OCI-LY1 (cell line): Measurements from ENCODE around the gene DYRK1A.

ENCODE experiments used
- H2AFZ ChIP-seq: fragments of 200-600 bp; sonication (generic), shearing (Covaris generic); 2 replicates; pipeline ENCODE4 v1.6.0; 2014; ENCODE audit warnings: antibody characterized with exemption, mild to moderate bottlenecking, low read length
- H3F3A ChIP-seq: fragments of 200-600 bp; sonication (generic), shearing (Covaris generic); 2 replicates; pipeline ENCODE4 v1.6.0; 2014; ENCODE audit warnings: mild to moderate bottlenecking, antibody characterized with exemption, low read length, moderate library complexity; ENCODE audit not compliant: insufficient read depth
- H3K27ac ChIP-seq: fragments of 200-600 bp; sonication (generic); 2 replicates; pipeline ENCODE4 v1.5.1; 2014; ENCODE audit warnings: low read length, mixed run types, mild to moderate bottlenecking, low read depth; ENCODE audit not compliant: poor library complexity, severe bottlenecking
- H3K27me3 ChIP-seq: fragments of 200-600 bp; sonication (generic); 2 replicates; pipeline ENCODE4 v1.6.0; 2014; ENCODE audit warnings: antibody characterized with exemption, mild to moderate bottlenecking, low read length, moderate library complexity; ENCODE audit not compliant: insufficient read depth
- H3K36me3 ChIP-seq: fragments of 200-600 bp; sonication (generic); 2 replicates; pipeline ENCODE4 v1.6.1; 2014; ENCODE audit warnings: mild to moderate bottlenecking, antibody characterized with exemption, low read length, moderate library complexity, mixed read lengths; ENCODE audit not compliant: insufficient read depth
- H3K4me1 ChIP-seq: fragments of 200-600 bp; sonication (generic); 2 replicates; pipeline ENCODE4 v1.5.1; 2014; ENCODE audit warnings: mild to moderate bottlenecking, low read length, moderate library complexity; ENCODE audit not compliant: insufficient read depth, severe bottlenecking
- H3K4me2 ChIP-seq: fragments of 200-600 bp; sonication (generic), shearing (Covaris generic); 2 replicates; pipeline ENCODE4 v1.6.1; 2014; ENCODE audit warnings: low read length
- H3K4me3 ChIP-seq: fragments of 200-600 bp; sonication (generic); 2 replicates; pipeline ENCODE4 v1.5.1; 2014; ENCODE audit warnings: low read length, low read depth, mild to moderate bottlenecking, mixed read lengths; ENCODE audit not compliant: poor library complexity, severe bottlenecking
- H3K79me2 ChIP-seq: fragments of 200-600 bp; shearing (Covaris generic); 2 replicates; pipeline ENCODE4 v1.6.1; 2016; ENCODE audit warnings: mixed run types, low read length, mixed read lengths; ENCODE audit not compliant: insufficient read depth
- H3K9ac ChIP-seq: fragments of 200-600 bp; sonication (generic), shearing (Covaris generic); 2 replicates; pipeline ENCODE4 v1.6.1; 2014; ENCODE audit warnings: mild to moderate bottlenecking, low read length, mixed read lengths
- H3K9me2 ChIP-seq: fragments of 200-600 bp; sonication (generic), shearing (Covaris generic); 2 replicates; pipeline ENCODE4 v1.6.1; 2014; ENCODE audit warnings: low read depth, mild to moderate bottlenecking, low read length, mixed read lengths
- H3K9me3 ChIP-seq: fragments of 200-600 bp; shearing (Covaris generic); 2 replicates; pipeline ENCODE4 v1.6.1; 2014; ENCODE audit warnings: low read length, mixed read lengths
- H4K20me1 ChIP-seq: fragments of 200-600 bp; sonication (generic), shearing (Covaris generic); 2 replicates; pipeline ENCODE4 v1.6.0; 2016; ENCODE audit warnings: mild to moderate bottlenecking, low read length; ENCODE audit not compliant: insufficient read depth
- CTCF ChIP-seq: fragments of 200-600 bp; sonication (generic), shearing (Covaris generic); IDR thresholded peaks from 2 replicates; pipeline ENCODE4 v1.5.1; 2017; ENCODE audit warnings: mild to moderate bottlenecking, antibody characterized with exemption, low read length, moderate library complexity, mixed read lengths
- EZH2 ChIP-seq: fragments of 200-600 bp; sonication (generic), shearing (Covaris generic); IDR thresholded peaks from 2 replicates; pipeline ENCODE4 v1.8.0; 2017; ENCODE audit warnings: borderline replicate concordance, mixed run types, mild to moderate bottlenecking, antibody characterized with exemption, low read length, moderate library complexity, mixed read lengths

Gene DYRK1A

GRCh38 chr21:37550157-37550556 lies 183.6 kb downstream of the DYRK1A start:
- Histone ChIP-seq H3K36me3 (no peaks in the 10 kb centered on the region), H3K4me2 (no peak overlapping the region), H3K79me2 (no peaks in the 10 kb centered on the region), H3K27me3 (no peaks in the 10 kb centered on the region), H3K9ac (no peak overlapping the region), H2AFZ (no peak overlapping the region), H3K27ac (no peak overlapping the region), H3K4me3 (no peak overlapping the region), H3K9me2 (no peaks in the 10 kb centered on the region), H3K4me1 (no peaks in the 10 kb centered on the region), H3K9me3 (no peaks in the 10 kb centered on the region), H3F3A (no peaks in the 10 kb centered on the region), H4K20me1 (no peaks in the 10 kb centered on the region)
- TF ChIP-seq CTCF (no peak), EZH2 (no peak)

DNA sequence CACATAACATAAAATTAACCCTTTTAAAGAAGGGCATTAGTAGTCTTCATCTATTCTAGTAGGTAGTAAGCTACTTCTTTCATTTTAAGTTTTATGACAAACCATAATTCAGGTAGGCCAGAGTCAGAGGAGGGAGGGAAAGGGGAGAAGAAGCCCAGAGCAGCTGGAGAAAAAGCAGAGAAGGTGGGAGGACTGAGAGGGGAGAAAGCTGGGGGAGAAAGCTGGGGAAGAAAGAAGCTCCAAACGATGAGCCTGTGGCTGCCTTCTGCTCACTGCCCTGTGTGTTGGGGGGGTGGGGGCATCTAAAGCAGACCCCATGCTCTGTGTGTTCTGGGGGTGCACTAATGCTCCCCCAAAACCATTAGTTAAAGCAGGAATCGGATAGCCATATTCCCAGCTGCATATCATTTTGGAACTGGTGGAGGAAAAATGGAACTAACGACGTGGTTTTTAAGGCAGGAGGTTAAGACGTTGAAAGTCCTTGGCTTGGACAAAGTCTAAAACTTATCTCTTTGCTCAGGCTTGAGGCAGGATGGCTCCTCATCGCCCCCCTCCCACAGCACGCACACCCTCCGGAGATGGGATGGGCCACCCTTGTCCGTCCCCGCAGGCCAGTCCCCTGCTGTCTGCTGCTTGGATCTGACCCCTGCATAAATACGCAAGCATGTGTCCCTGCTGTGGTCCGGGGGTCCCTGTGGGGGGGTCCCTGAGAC lies 184.2 kb downstream of the DYRK1A start:
- Histone ChIP-seq H3K79me2 (no peaks in the 10 kb centered on the region), H3K4me1 (no peaks in the 10 kb centered on the region), H3K9ac (no peak overlapping the region), H3K4me3 (no peak overlapping the region), H2AFZ (no peak overlapping the region), H3K9me2 (no peaks in the 10 kb centered on the region), H3K9me3 (no peaks in the 10 kb centered on the region), H4K20me1 (no peaks in the 10 kb centered on the region), H3F3A (no peaks in the 10 kb centered on the region), H3K27ac (no peak overlapping the region), H3K27me3 (no peaks in the 10 kb centered on the region), H3K4me2 (no peak overlapping the region), H3K36me3 (no peaks in the 10 kb centered on the region)
- TF ChIP-seq EZH2 (no peak), CTCF (no peak)

DNA sequence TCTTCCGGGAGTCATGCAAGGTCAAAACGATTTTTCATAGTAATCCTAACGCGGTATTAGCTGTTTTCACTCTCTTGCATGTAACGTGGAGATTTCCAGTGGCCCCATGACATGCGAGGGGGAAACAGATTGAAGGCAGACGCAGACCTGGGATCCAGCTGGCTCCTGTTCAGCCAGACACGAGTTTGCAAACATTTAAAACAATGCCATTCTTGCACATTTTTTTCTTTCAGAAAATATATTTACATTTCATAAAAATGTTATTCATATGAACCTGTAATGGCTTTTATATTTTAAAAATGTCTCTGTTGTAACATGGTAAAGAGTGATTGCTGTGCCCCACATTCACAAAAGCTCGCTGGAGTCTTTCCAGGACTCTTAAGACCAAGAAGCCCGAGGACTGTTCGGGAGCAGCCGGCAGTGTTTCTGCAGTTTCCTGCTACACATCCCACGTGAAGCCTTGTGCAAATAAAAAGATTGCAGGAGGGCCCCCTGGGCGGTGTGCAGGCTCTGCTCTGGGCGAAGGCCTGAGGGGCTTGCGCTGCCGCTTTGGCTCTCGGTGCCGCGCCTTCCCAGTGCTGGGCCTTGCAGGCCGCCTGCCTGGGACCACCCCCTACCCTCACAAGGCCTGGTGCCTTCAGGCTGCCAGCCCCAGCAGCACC lies 184.9 kb downstream of the DYRK1A start:
- Histone ChIP-seq H3K4me3 (no peak overlapping the region), H3K4me2 (no peak overlapping the region), H3K27ac (no peak overlapping the region), H3K36me3 (no peaks in the 10 kb centered on the region), H3K79me2 (no peaks in the 10 kb centered on the region), H2AFZ (no peak overlapping the region), H3K9me3 (no peaks in the 10 kb centered on the region), H3K27me3 (no peaks in the 10 kb centered on the region), H3F3A (no peaks in the 10 kb centered on the region), H3K9me2 (no peaks in the 10 kb centered on the region), H3K9ac (no peak overlapping the region), H3K4me1 (no peaks in the 10 kb centered on the region), H4K20me1 (no peaks in the 10 kb centered on the region)
- TF ChIP-seq CTCF (no peak), EZH2 (no peak)
